ENCODE results near the gene RRAGD. TPM values are rescaled to one million over a fixed set of nuclear protein-coding genes. Genes with fewer than 3 reads are reported as not detected.

The RRAGD gene
- total RNA-seq = 3.3 and 4.7 TPM in 2 replicates

DNA sequence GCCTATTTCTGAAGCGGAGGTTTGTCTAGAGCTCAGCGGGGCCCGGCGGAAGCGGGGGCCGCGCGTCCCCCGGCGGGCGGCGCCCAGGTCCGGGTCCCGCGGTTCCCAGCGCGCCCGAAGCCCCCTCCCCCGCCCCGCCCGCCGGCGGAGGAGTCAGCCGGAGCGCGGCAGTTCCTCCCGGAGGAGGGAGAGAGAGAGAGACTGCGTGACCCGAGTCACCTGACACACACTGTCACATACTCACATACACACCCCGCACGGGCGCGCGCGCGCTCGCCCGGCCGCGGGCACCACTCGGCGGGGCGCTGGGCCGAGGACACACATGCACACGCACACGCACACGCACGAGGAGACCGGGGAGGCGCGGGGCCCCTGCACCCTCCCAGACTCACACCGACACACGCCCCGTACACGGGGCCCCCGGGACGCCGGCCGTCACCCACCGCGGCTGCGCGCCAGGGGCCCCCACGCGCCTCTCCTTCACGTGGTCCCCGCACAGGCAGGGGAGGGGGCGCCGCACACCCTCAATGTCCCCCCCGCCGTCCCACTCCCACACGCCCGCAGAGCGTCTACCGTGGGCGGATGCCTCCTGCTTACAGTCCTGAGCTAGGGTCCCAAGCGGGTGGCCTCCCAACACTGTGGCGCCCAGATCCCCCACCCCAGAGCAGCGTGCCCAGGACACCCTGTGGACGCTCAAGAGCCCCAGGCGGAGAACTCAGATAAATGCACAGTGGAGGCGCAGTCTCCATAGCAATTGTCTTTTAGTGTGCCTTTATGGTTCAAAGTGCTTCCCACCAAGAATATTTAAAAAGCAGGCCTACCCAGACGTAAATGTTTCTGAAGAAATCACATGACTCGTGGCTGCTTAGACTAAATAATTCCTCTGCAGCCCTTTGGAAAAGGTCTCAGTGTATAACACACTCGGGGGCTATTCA is at the start of gene RRAGD:
Gene RRAGD (minus strand): TSS at position 203 of the 935 bp plus-strand sequence. CDS start 280 bp downstream, outside the sequence.
- peak within 1 kb of the TSS; percentile 74 for H3K4me2 ChIP-seq (ENCODE audit: insufficient read depth, low read length)
- peak within 1 kb of the TSS; percentile 15 for H2AFZ ChIP-seq (ENCODE audit: low read length)
- H3K27ac ChIP-seq (ENCODE audit: low read depth, low read length) = no peak within 1 kb of the TSS
- TF ChIP-seq, protein P1, sequence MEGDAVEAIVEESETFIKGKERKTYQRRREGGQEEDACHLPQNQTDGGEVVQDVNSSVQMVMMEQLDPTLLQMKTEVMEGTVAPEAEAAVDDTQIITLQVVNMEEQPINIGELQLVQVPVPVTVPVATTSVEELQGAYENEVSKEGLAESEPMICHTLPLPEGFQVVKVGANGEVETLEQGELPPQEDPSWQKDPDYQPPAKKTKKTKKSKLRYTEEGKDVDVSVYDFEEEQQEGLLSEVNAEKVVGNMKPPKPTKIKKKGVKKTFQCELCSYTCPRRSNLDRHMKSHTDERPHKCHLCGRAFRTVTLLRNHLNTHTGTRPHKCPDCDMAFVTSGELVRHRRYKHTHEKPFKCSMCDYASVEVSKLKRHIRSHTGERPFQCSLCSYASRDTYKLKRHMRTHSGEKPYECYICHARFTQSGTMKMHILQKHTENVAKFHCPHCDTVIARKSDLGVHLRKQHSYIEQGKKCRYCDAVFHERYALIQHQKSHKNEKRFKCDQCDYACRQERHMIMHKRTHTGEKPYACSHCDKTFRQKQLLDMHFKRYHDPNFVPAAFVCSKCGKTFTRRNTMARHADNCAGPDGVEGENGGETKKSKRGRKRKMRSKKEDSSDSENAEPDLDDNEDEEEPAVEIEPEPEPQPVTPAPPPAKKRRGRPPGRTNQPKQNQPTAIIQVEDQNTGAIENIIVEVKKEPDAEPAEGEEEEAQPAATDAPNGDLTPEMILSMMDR (IDR thresholded peaks at IDR 0.05; ENCODE audit: extremely low read depth, low read depth, low read length) = no peak
- peaks cover 70% of the 10 kb centered on the region for H3K27me3 ChIP-seq (ENCODE audit: insufficient read depth, low read length)
- DNase-seq (ENCODE audit: insufficient read length, low spot score, missing footprints) = peak; percentile 94
- H4K20me1 ChIP-seq (ENCODE audit: insufficient read depth, low read length) = no peaks in the 10 kb centered on the region
- H3K79me2 ChIP-seq (ENCODE audit: insufficient read depth, low read length) = no peaks in the 10 kb centered on the region
- peak within 1 kb of the TSS; percentile 63 for H3K4me3 ChIP-seq (ENCODE audit: insufficient read depth, low read length)
- no peaks in the 10 kb centered on the region for H3K4me1 ChIP-seq (ENCODE audit: insufficient read depth, low read length)
- H3K36me3 ChIP-seq (ENCODE audit: insufficient read depth, low read length) = no peaks in the 10 kb centered on the region
- no peaks in the 10 kb centered on the region for H3K9me3 ChIP-seq (ENCODE audit: low read depth, low read length)

DNA sequence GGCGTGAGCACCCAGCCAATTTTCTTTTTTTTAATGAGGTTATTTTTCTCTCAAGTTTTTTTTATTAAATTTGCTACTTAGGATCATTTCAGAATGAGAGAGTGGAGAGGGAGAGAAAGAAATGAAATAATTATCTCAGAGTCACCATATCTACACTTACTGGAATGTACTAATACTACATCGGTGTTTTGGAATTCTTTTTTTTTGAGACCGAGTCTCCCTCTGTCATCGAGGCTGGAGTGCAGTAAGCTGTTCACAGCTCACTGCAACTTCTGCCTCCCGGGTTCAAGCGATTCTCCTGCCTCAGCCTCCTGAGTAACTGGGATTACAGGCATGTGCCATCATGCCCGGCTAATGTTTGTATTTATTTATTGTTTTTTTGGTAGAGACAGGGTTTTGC is 48.6 kb upstream of the RRAGD start:
- H3K36me3 ChIP-seq (ENCODE audit: insufficient read depth, low read length) = no peaks in the 10 kb centered on the region
- TF ChIP-seq, protein P1 (IDR thresholded peaks at IDR 0.05; ENCODE audit: extremely low read depth, low read depth, low read length) = no peak
- H3K79me2 ChIP-seq (ENCODE audit: insufficient read depth, low read length) = no peaks in the 10 kb centered on the region
- H4K20me1 ChIP-seq (ENCODE audit: insufficient read depth, low read length) = no peaks in the 10 kb centered on the region
- no peak overlapping the region for H3K4me2 ChIP-seq (ENCODE audit: insufficient read depth, low read length)
- no peaks in the 10 kb centered on the region for H3K4me1 ChIP-seq (ENCODE audit: insufficient read depth, low read length)
- no peaks in the 10 kb centered on the region for H3K9me3 ChIP-seq (ENCODE audit: low read depth, low read length)
- H3K27ac ChIP-seq (ENCODE audit: low read depth, low read length) = no peak overlapping the region
- H2AFZ ChIP-seq (ENCODE audit: low read length) = no peak overlapping the region
- H3K27me3 ChIP-seq (ENCODE audit: insufficient read depth, low read length) = no peaks in the 10 kb centered on the region
- no peak for DNase-seq (ENCODE audit: insufficient read length, low spot score, missing footprints)
- H3K4me3 ChIP-seq (ENCODE audit: insufficient read depth, low read length) = no peak overlapping the region

DNA sequence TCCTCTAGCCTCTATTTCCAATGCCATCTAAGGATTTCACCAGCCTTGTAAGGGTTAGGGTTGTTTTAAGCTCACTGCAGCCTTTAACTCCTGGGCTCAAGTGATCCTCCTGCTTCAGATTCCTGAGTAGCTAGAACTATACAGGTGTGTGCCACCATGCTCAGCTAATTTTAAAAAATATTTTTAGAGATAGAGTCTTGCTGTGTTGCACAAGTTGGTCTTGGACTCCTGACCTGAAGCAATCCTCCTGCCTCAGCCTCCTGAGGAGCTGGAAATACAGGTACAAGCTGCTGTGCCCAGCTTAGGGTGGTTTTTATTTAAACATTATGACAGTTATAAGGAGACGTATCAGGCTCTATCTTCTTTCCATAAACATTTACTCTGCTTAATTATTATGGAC is 47.4 kb upstream of the RRAGD start:
- Histone ChIP-seq H3K9me3 (ENCODE audit: low read depth, low read length) (no peaks in the 10 kb centered on the region), H3K36me3 (ENCODE audit: insufficient read depth, low read length) (no peaks in the 10 kb centered on the region), H3K79me2 (ENCODE audit: insufficient read depth, low read length) (no peaks in the 10 kb centered on the region), H3K27me3 (ENCODE audit: insufficient read depth, low read length) (no peaks in the 10 kb centered on the region), H3K4me1 (ENCODE audit: insufficient read depth, low read length) (no peaks in the 10 kb centered on the region), H4K20me1 (ENCODE audit: insufficient read depth, low read length) (no peaks in the 10 kb centered on the region), H3K4me3 (ENCODE audit: insufficient read depth, low read length) (no peak overlapping the region), H2AFZ (ENCODE audit: low read length) (no peak overlapping the region), H3K27ac (ENCODE audit: low read depth, low read length) (no peak overlapping the region), H3K4me2 (ENCODE audit: insufficient read depth, low read length) (no peak overlapping the region)
- TF ChIP-seq, protein P1 (IDR thresholded peaks at IDR 0.05; ENCODE audit: extremely low read depth, low read depth, low read length) = no peak
- no peak for DNase-seq (ENCODE audit: insufficient read length, low spot score, missing footprints)

DNA sequence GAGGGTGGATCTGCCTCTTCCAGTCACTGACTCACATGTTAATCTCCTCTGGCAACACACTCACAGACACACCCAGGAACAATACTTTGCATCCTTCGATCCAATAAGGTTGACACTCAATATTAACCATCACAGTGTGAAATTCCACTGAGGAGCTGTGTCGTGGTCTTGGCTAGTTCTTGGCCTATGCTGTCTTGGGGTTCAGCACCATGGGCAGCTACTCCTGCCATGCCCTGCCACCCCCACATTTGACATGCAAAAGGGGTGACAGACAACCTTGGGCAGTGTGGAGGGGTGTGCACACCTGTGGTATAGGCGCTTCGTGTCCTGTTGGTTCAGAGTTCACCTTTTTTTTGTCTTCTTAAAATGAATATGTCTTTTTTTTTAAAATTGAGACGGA is 46.6 kb upstream of the RRAGD start:
- TF ChIP-seq, protein P1 (IDR thresholded peaks at IDR 0.05; ENCODE audit: extremely low read depth, low read depth, low read length) = no peak

More for the DNA sequence above, 46.6 kb upstream of the RRAGD start:
- Histone ChIP-seq H3K27me3 (ENCODE audit: insufficient read depth, low read length) (no peaks in the 10 kb centered on the region), H3K79me2 (ENCODE audit: insufficient read depth, low read length) (no peaks in the 10 kb centered on the region), H3K4me2 (ENCODE audit: insufficient read depth, low read length) (no peak overlapping the region), H2AFZ (ENCODE audit: low read length) (no peak overlapping the region), H3K9me3 (ENCODE audit: low read depth, low read length) (no peaks in the 10 kb centered on the region), H3K4me1 (ENCODE audit: insufficient read depth, low read length) (no peaks in the 10 kb centered on the region), H3K27ac (ENCODE audit: low read depth, low read length) (no peak overlapping the region), H4K20me1 (ENCODE audit: insufficient read depth, low read length) (no peaks in the 10 kb centered on the region), H3K4me3 (ENCODE audit: insufficient read depth, low read length) (no peak overlapping the region), H3K36me3 (ENCODE audit: insufficient read depth, low read length) (no peaks in the 10 kb centered on the region)
- DNase-seq (ENCODE audit: insufficient read length, low spot score, missing footprints) = peak; percentile 31
